Esophagus squamous epithelium (tissue), 4 donors: ENCODE results near the gene LIMS2.

Experiments used
- CTCF ChIP-seq, 6 experiments: fragments of 450-650 bp in 4 of 6; fragments of 200-600 bp in 2 of 6; sonication (generic) in 2 of 6; IDR thresholded peaks; one replicate each; pipeline ENCODE4 v1.5.1; 2016 to 2019; ENCODE audit warnings: antibody characterized with exemption in 6 of 6, mild to moderate bottlenecking in 4 of 6, moderate library complexity in 4 of 6
- POLR2A ChIP-seq, 4 donors: fragments of 450-650 bp; IDR thresholded peaks; one replicate each; pipeline ENCODE4 v1.6.1; 2017; ENCODE audit warnings: antibody characterized with exemption in 4 of 4, mild to moderate bottlenecking in 4 of 4, moderate library complexity in 3 of 4

GRCh38 chr2:127662937-127663565, 12.3 kb downstream of the LIMS2 start:
- TF ChIP-seq CTCF (IDR thresholded peaks at IDR 0.05) (no peak), POLR2A (IDR thresholded peaks at IDR 0.05) (no peak)
